ENCODE measurements around the gene CTRB1. TPM values are rescaled to one million over a fixed set of nuclear protein-coding genes. Genes with fewer than 3 reads are reported as not detected.

Gene CTRB1
- total RNA-seq, 1 donor, result not detected

- no peak for TF ChIP-seq CTCF (IDR thresholded peaks at IDR 0.05; ENCODE audit: insufficient read depth, low read depth, low read length)
- no peak for DNase-seq (ENCODE audit: low read depth)
- H3K4me3 ChIP-seq (ENCODE audit: low read depth, low read length), result peak overlapping the region; percentile 26
Measured at GRCh38 chr16:75252049-75252864, 33.5 kb downstream of the CTRB1 start.

- no peak for TF ChIP-seq CTCF (IDR thresholded peaks at IDR 0.05; ENCODE audit: insufficient read depth, low read depth, low read length)
- DNase-seq (ENCODE audit: low read depth), result peak; percentile 91
- H3K4me3 ChIP-seq (ENCODE audit: low read depth, low read length), result peak overlapping the region; percentile 43
Measured at GRCh38 chr16:75252946-75253911, 34.4 kb downstream of the CTRB1 start.

- no peak for TF ChIP-seq CTCF (IDR thresholded peaks at IDR 0.05; ENCODE audit: insufficient read depth, low read depth, low read length)
- H3K4me3 ChIP-seq (ENCODE audit: low read depth, low read length), result no peak overlapping the region
- peak; percentile 97 for DNase-seq (ENCODE audit: low read depth)
Measured at GRCh38 chr16:75254359-75254837, 35.6 kb downstream of the CTRB1 start.

- no peak for DNase-seq (ENCODE audit: low read depth)
- peak overlapping the region; percentile 4 for H3K4me3 ChIP-seq (ENCODE audit: low read depth, low read length)
- TF ChIP-seq CTCF (IDR thresholded peaks at IDR 0.05; ENCODE audit: insufficient read depth, low read depth, low read length), result no peak
Measured at GRCh38 chr16:75256059-75256571, 37.3 kb downstream of the CTRB1 start.

GRCh38 chr16:75256696-75257343 is 38.0 kb downstream of the CTRB1 start:
- H3K4me3 ChIP-seq (ENCODE audit: low read depth, low read length), result peak overlapping the region; percentile 12
- TF ChIP-seq CTCF (IDR thresholded peaks at IDR 0.05; ENCODE audit: insufficient read depth, low read depth, low read length), result no peak
- peak; percentile 84 for DNase-seq (ENCODE audit: low read depth)

Data from fibroblast of villous mesenchyme (primary cell).